CD4-positive, alpha-beta T cell (primary cell): ENCODE data around the gene MMAA. TPM values are rescaled to one million over a fixed set of nuclear protein-coding genes. Genes with fewer than 3 reads are reported as not detected.

Experiments used
- ATAC-seq: fragments of 200-7000 bp; cut with Tn5 transposase; one replicate; pipeline ENCODE4 v1.10.0; 2022; ENCODE audit warnings: mild to moderate bottlenecking; ENCODE audit not compliant: poor library complexity
- CTCF ChIA-PET: fragments of 350-600 bp; sonication (Branson Sonifier 250); formaldehyde crosslinking; loops from one replicate; lab custom pipeline; 2021; ENCODE audit warnings: antibody characterized with exemption, inconsistent platforms; lab: Charles Lee
- POLR2A ChIA-PET: fragments of 350-600 bp; sonication (Branson Sonifier 250); formaldehyde crosslinking; loops from one replicate; lab custom pipeline; 2021; ENCODE audit warnings: antibody characterized with exemption, inconsistent platforms; lab: Charles Lee
- DNase-seq, 14 experiments: peaks; one replicate each; pipeline ENCODE4 v3.0.0-alpha.2; 2013 to 2020; ENCODE audit warnings: mixed read lengths in 2 of 14
- H3K27ac ChIP-seq, 2 donors: one replicate each; pipeline versions ENCODE4 v1.5.1 to v1.7.0; 2013; ENCODE audit warnings: low read length in 2 of 2, low read depth in 1 of 2, mild to moderate bottlenecking in 1 of 2
- H3K27me3 ChIP-seq, 2 experiments: 1 replicate in 1 of 2; 2 replicates in 1 of 2; pipeline versions ENCODE4 v1.6.1 to v1.7.0; 2013; ENCODE audit warnings: low read length in 2 of 2, control low read depth in 1 of 2, mild to moderate bottlenecking in 1 of 2, moderate library complexity in 1 of 2; ENCODE audit not compliant: insufficient read depth in 2 of 2, control insufficient read depth in 1 of 2
- H3K36me3 ChIP-seq: one replicate; pipeline ENCODE4 v1.6.1; 2013; ENCODE audit warnings: low read length, control low read depth; ENCODE audit not compliant: insufficient read depth
- H3K4me1 ChIP-seq: one replicate; pipeline ENCODE4 v1.6.1; 2013; ENCODE audit warnings: low read length, control low read depth; ENCODE audit not compliant: insufficient read depth
- H3K4me3 ChIP-seq: one replicate; pipeline ENCODE4 v1.5.1; 2013; ENCODE audit warnings: mild to moderate bottlenecking, low read length, moderate library complexity
- H3K9me3 ChIP-seq, 2 experiments: 1 replicate in 1 of 2; 2 replicates in 1 of 2; pipeline versions ENCODE4 v1.6.1 to v1.7.0; 2013; ENCODE audit warnings: low read length in 2 of 2, mild to moderate bottlenecking in 2 of 2, control low read depth in 1 of 2, moderate library complexity in 1 of 2; ENCODE audit not compliant: control insufficient read depth in 1 of 2, insufficient read depth in 1 of 2
- H3K27ac Mint-ChIP-seq: one replicate; pipeline ENCODE4 v1.8.0; 2020; ENCODE audit warnings: mixed read lengths
- H3K27me3 Mint-ChIP-seq: one replicate; pipeline ENCODE4 v1.8.0; 2021; ENCODE audit warnings: mixed read lengths
- H3K36me3 Mint-ChIP-seq: one replicate; pipeline ENCODE4 v1.8.0; 2021; ENCODE audit warnings: low read depth, mixed read lengths
- H3K4me1 Mint-ChIP-seq: one replicate; pipeline ENCODE4 v1.8.0; 2021; ENCODE audit warnings: low read depth, mixed read lengths
- H3K4me3 Mint-ChIP-seq: one replicate; pipeline ENCODE4 v1.8.0; 2020; ENCODE audit warnings: mild to moderate bottlenecking, mixed read lengths
- H3K9me3 Mint-ChIP-seq: one replicate; pipeline ENCODE4 v1.8.0; 2020; ENCODE audit warnings: mixed read lengths
- intact Hi-C, 2 experiments: fragments of 100-400 bp; cut with DNase I in 1 of 2; cut with micrococcal nuclease in 1 of 2; formaldehyde crosslinking; loops; one replicate each; pipeline versions ENCODE4 v1.15.1 to v1.9.0; 2023 to 2025; cut with DNase I, micrococcal nuclease
- total RNA-seq, 174 experiments: library from RNA in 2 of 174; stranded (reverse) in 2 of 174; gene quantifications; one replicate each; pipeline ENCODE4 v1.2.3 and lab custom pipeline; 2021 to 2026
- TF ChIP-seq, protein P1 (sequence below): fragments of 200-600 bp; IDR thresholded peaks from one replicate; pipeline ENCODE4 v1.8.0; 2022; ENCODE audit warnings: antibody characterized with exemption, mild to moderate bottlenecking

The MMAA gene
- total RNA-seq, 2 experiments from 2014 or later = 7.0 to 7.2 TPM

DNA sequence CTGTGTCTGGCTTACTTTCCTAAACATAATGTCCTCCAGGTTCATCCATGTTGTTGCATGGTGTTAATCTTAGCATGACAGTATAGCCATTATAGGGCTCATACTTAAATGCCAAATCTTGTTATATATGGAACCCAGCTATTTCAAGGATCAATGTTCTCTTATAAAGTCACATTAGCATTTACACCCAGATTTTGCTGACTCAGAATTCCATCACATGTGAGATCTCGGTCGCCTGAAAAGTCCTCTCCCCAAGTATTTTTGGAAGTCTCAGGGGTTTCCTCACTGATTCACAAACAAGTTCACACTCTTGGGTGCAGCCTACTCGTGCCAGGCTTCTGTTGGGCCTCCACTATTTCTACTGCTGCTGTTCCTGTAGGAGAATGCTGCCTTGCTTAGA is 40.9 kb downstream of the MMAA start:
- intact Hi-C loops = no loop called here
- Mint-ChIP-seq H3K27me3 (no peaks in the 10 kb centered on the region), H3K4me3 (no peak overlapping the region), H3K36me3 (peaks cover 82% of the 10 kb centered on the region), H3K4me1 (no peaks in the 10 kb centered on the region), H3K9me3 (peaks cover 25% of the 10 kb centered on the region), H3K27ac (no peak overlapping the region)
- ChIA-PET CTCF (no interaction called here), POLR2A (interaction anchor here (0.6 kb wide), 1 partner anchor 15 kb away, joined by 3 read pairs; no protein-coding TSS in a partner anchor)
- H3K27ac ChIP-seq = no peak overlapping the region
- H3K27me3 ChIP-seq = no peaks in the 10 kb centered on the region
- H3K9me3 ChIP-seq = peaks cover 6 to 12% of the 10 kb centered on the region in 2 experiments
- no peaks in the 10 kb centered on the region for H3K4me1 ChIP-seq
- DNase-seq (no peak), ATAC-seq (no peak)
- H3K36me3 ChIP-seq = peaks cover 27% of the 10 kb centered on the region
- TF ChIP-seq, protein P1, sequence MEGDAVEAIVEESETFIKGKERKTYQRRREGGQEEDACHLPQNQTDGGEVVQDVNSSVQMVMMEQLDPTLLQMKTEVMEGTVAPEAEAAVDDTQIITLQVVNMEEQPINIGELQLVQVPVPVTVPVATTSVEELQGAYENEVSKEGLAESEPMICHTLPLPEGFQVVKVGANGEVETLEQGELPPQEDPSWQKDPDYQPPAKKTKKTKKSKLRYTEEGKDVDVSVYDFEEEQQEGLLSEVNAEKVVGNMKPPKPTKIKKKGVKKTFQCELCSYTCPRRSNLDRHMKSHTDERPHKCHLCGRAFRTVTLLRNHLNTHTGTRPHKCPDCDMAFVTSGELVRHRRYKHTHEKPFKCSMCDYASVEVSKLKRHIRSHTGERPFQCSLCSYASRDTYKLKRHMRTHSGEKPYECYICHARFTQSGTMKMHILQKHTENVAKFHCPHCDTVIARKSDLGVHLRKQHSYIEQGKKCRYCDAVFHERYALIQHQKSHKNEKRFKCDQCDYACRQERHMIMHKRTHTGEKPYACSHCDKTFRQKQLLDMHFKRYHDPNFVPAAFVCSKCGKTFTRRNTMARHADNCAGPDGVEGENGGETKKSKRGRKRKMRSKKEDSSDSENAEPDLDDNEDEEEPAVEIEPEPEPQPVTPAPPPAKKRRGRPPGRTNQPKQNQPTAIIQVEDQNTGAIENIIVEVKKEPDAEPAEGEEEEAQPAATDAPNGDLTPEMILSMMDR = no peak
- H3K4me3 ChIP-seq = no peak overlapping the region

DNA sequence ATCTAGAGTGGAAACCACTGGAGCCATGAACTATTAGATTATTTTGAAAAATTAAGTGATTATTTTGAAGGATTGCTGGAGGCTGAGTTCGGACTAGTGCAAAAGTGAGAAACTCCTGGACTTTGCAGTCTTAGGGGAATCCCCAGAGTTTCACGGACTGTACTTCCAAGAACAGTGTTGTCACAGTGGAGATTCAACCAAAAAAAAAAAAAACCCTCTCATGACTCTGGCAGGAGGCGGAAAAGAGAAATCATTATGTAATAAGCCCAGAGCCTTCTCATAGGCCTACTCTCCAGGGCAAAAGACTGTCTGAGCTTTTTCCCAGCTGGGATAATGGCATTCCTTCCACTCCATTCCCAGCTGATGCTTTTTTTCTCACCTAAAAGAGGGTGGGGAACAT is 44.0 kb downstream of the MMAA start:
- H3K9me3 Mint-ChIP-seq = peaks cover 31% of the 10 kb centered on the region
- CTCF ChIA-PET = no interaction called here

DNA sequence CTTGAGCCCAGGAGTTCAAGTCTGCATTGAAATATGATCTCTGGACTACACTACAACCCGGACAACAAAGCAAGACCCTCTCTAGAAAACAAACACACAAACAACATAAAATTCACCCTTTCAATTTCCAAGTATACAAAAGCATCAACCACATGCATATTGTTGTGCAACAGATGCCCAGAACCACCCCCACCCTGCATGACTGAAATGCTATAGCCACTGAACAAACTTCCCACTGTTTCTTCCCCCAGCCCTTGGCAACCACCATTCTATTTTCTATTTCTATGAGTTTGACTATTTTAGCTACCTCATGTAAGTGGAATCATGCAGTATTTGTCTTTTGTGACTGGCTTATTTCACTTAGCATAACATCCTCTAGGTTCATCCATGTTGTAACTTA is 46.6 kb downstream of the MMAA start:
- POLR2A ChIA-PET = no interaction called here
- ATAC-seq = no peak
- H3K9me3 Mint-ChIP-seq = peaks cover 24% of the 10 kb centered on the region

More for the DNA sequence above, 44.0 kb downstream of the MMAA start:
- POLR2A ChIA-PET = no interaction called here
- Mint-ChIP-seq H3K27me3 (no peaks in the 10 kb centered on the region), H3K4me3 (no peak overlapping the region), H3K27ac (no peak overlapping the region), H3K36me3 (peaks cover 57% of the 10 kb centered on the region), H3K4me1 (no peaks in the 10 kb centered on the region)
- ATAC-seq (no peak), DNase-seq (no peak)
- Histone ChIP-seq H3K36me3 (peaks cover 3% of the 10 kb centered on the region), H3K4me3 (no peak overlapping the region), H3K27me3 (no peaks in the 10 kb centered on the region), H3K9me3 (peaks cover 12 to 16% of the 10 kb centered on the region in 2 experiments), H3K4me1 (no peaks in the 10 kb centered on the region), H3K27ac (no peak overlapping the region)
- TF ChIP-seq, protein P1 = no peak
- intact Hi-C loops = no loop called here

More for the DNA sequence above, 46.6 kb downstream of the MMAA start:
- H3K27me3 Mint-ChIP-seq = no peaks in the 10 kb centered on the region
- no peak overlapping the region for H3K4me3 Mint-ChIP-seq
- no peak overlapping the region for H3K27ac Mint-ChIP-seq
- Histone ChIP-seq H3K4me3 (no peak overlapping the region), H3K27me3 (peaks cover 0 to 4% of the 10 kb centered on the region in 2 experiments), H3K36me3 (no peaks in the 10 kb centered on the region), H3K4me1 (no peaks in the 10 kb centered on the region), H3K27ac (no peak overlapping the region), H3K9me3 (peaks cover 12 to 15% of the 10 kb centered on the region in 2 experiments)
- H3K4me1 Mint-ChIP-seq = no peaks in the 10 kb centered on the region
- TF ChIP-seq, protein P1 = no peak
- peaks cover 32% of the 10 kb centered on the region for H3K36me3 Mint-ChIP-seq
- CTCF ChIA-PET = no interaction called here
- no peak for DNase-seq
- intact Hi-C loops = no loop called here
